Retinal pigment epithelial cell (primary cell): ENCODE data around the gene EOLA1.
"Not testable (repeated sequence)": the region's sequence is repeated elsewhere in the genome, so short reads cannot be mapped to it uniquely, and the experiment has no call there.

Source experiments
- DNase-seq: peaks from one replicate; pipeline ENCODE4 v3.0.0-alpha.2; 2010; ENCODE audit warnings: low read depth
- H3K4me3 ChIP-seq: 2 replicates; pipeline ENCODE4 v1.5.1; 2011; ENCODE audit warnings: mild to moderate bottlenecking, low read length, control low read depth, moderate library complexity
- TF ChIP-seq, protein P1 (sequence below): conservative IDR thresholded peaks from 2 replicates; pipeline ENCODE4 v1.5.1; 2011; ENCODE audit warnings: low read depth, low read length, control low read depth, inconsistent platforms

Gene EOLA1

DNA sequence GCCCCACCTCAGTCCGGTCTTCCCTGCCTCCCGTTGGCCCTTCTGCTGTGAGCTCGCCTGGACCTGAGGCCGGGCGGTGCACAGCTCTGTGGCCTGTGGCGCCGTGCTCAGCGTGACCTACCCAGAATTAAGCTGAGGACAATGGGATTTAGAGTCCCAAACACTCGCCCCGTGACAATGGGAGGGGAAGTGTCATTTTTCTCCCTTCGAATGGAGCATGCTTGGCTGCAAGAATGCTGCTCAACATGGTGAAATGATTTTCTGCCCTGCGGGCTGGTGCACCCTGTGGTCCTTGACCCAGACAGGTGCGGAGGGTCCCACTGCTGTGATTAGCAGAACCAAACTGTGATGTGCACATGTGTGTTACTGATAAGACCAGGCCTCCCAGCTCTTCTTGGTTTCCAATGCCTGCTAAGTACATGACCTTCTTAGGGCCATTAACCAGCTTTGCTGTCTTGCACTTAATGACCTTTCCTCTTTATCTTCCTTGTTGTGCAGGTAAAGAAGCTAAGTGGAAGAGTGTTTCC is 772 bp downstream of the EOLA1 start:
- H3K4me3 ChIP-seq = peak overlapping the region; percentile 75
- no peak for DNase-seq
- TF ChIP-seq, protein P1, sequence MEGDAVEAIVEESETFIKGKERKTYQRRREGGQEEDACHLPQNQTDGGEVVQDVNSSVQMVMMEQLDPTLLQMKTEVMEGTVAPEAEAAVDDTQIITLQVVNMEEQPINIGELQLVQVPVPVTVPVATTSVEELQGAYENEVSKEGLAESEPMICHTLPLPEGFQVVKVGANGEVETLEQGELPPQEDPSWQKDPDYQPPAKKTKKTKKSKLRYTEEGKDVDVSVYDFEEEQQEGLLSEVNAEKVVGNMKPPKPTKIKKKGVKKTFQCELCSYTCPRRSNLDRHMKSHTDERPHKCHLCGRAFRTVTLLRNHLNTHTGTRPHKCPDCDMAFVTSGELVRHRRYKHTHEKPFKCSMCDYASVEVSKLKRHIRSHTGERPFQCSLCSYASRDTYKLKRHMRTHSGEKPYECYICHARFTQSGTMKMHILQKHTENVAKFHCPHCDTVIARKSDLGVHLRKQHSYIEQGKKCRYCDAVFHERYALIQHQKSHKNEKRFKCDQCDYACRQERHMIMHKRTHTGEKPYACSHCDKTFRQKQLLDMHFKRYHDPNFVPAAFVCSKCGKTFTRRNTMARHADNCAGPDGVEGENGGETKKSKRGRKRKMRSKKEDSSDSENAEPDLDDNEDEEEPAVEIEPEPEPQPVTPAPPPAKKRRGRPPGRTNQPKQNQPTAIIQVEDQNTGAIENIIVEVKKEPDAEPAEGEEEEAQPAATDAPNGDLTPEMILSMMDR = no peak

DNA sequence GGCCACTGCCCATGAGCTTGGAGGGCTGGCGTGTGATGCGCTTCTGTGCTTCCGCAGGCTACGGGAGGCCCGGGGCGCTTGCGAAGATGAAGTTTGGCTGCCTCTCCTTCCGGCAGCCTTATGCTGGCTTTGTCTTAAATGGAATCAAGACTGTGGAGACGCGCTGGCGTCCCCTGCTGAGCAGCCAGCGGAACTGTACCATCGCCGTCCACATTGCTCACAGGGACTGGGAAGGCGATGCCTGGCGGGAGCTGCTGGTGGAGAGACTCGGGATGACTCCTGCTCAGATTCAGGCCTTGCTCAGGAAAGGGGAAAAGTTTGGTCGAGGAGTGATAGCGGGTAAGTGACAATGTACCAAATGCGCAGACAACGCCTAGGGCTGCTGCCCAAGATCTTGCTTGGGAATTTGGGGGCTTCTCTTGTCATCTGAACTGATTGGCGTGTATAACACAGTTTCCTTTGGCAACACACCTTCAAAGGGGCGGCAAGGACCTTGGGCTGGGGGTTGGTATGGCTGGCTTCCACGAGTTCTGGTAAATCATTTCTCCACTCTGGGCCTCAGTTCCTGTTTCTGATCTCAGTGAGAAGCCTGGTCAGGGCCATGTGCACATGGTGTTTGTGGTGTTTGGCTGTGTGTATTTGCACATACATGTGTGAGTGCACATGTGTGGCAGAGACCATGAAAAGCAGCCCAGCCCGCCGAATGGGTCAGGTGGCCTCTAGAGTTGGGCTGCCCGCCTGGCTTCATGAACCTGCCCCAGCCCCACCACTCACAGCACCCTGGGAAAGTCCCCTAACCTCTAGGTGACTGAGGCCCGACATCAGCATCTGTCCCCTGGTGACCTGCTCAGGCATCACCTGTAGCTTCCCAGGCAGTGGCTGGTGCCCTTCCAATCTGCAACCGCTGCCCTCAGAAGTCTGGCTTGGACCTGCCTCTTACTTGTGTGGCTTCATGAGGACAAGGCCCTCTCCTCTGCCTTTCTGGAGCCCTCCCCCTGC is 5.0 kb downstream of the EOLA1 start:
- DNase-seq, H3K4me3 ChIP-seq: not testable (repeated sequence)
- TF ChIP-seq, protein P1 = peak; percentile 16

DNA sequence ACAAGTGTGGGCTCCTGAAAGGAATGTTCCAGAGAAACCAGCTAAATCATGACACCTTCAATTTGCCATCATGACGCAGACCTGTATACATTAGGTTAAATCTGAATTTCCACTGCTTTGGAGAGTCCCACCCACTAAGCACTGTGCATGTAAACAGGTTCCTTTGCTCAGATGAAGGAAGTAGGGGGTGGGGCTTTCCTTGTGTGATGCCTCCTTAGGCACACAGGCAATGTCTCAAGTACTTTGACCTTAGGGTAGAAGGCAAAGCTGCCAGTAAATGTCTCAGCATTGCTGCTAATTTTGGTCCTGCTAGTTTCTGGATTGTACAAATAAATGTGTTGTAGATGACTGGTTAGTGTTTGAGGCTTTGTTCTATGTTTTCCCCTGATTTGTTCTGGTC is 6.2 kb downstream of the EOLA1 start:
- not testable (repeated sequence) for H3K4me3 ChIP-seq, DNase-seq

DNA sequence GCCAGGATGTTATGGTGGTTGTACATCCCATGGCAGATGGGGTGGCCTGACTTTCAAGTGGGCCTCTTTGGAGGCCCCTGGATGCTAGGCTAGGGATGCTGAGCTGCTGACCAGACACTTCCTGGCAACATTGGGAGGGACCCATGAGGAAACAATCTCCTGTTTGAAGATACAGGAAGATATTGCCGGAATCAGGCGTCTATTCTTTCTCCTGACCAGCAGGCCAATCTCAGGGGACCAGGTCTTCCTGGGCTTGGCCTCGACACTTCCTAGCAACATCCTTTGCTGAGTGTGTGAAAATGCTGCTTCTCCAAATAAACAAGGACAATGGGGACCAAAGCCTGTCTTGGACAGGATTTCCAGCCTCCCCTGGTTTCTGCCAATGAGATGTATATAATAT is 7.0 kb downstream of the EOLA1 start:
- not testable (repeated sequence) for DNase-seq, H3K4me3 ChIP-seq

DNA sequence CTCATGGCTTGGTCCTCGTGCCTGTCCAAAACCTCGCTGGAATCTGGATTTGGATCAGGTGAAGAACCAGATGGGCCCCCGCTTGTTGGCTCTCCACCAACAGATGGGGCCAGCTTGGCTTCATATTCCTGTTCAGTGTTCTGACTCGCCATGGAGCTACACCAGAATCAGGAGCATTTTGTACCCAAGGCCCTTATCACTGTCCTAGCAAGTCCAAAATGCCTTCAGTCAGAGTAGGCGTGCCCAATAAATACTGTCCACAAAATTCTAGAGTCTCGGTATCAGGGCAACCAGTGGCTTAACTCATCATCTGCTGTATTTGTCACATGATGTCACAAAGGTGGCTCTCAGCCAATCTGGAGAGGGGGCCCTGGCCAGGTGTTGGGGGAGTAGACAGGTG is 8.9 kb downstream of the EOLA1 start, which contains the start of gene HSFX3:
HSFX3 (minus strand) TSS at position 224 of the 400 bp plus-strand sequence; CDS start at position 152, 72 bp downstream.
- H3K4me3 ChIP-seq, DNase-seq: not testable (repeated sequence)

DNA sequence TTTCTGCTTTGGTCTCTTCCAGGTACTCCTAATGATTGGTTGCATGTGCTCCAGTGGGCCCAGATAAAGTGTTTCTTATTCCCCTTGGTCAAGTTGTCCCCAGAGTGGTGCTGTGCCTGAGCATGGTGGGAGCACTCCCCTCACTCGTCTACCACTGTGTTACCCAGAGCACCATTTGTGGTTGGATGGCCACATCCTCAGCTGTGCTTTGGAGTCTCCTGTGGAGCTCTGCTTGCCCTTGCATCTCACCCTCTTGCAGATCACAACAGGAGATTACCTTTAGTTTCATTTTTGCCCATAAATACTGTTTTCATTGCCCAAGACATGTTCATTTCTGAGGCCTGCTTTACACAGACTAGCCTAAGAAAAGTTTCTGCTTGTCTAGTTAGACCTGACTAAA is 9.6 kb downstream of the EOLA1 start:
- DNase-seq, H3K4me3 ChIP-seq: not testable (repeated sequence)

DNA sequence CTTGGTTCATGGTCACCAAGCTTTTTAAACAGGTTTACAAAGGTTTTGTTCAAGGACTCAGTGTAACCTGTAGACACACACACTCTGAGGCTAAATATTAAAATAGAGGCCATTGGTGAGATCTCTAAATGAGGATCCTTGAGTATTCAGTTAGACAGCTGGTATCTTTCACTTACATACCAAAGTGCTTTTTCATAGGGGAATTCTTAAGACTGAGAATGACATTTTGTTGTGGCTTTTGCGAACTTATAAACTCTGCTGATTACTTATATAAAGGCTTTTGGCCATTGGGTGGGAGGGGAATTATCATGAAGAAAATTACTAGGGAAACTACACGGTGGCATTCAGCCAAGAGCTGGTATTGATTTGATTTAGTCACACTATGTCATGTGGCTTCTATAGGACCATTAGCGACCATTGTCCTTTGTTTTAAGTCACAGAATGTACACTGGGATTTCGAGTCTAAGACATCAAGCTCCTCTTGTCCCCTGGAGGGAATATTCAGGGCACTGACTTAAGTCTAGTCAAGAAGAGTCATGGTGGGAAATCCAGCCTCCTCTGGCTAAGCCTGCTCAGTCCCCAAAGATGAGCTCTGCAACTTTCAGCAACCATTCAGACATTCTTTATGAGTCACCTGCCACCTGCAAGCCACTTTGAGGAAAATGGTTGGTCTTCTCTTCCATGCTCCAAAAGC is 10.6 kb downstream of the EOLA1 start:
- DNase-seq = not testable (repeated sequence)

DNA sequence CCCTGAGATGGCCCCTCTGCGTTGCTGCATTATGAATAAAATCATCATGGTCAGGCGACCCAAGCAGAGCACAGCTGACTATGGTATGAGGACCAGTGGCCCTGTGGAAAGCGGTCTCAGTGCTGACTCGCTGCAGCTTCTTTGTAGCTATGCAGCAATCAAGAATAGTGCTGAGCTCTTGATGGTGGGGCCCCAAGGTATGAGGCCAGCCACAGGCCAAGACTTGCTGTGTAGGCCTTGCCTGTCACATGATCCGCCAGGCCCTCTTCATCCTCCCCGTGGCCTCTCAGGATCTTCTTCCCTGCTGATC is 11.1 kb downstream of the EOLA1 start:
- H3K4me3 ChIP-seq, DNase-seq: not testable (repeated sequence)

More for the DNA sequence above, 10.6 kb downstream of the EOLA1 start:
- H3K4me3 ChIP-seq = not testable (repeated sequence)

DNA sequence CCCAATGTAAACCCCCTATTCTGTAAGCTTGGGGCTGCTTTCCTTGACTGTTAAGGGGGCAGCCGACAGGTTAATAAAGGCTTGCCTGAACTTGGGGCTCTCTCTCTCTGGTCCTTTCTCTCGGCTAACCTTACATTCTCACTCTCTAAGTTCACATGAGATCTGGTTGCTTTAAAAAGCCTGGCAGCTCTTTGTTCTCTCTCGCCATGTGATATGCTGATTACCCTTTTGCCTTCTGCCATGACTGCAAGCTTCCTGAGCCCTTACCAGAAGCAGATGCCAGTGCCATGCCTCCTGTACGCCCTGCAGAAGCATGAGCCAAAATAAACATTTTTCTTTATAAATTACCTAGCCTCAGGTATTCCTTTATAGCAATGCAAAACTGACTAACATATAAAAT is 14.4 kb downstream of the EOLA1 start:
- not testable (repeated sequence) for H3K4me3 ChIP-seq, DNase-seq

DNA sequence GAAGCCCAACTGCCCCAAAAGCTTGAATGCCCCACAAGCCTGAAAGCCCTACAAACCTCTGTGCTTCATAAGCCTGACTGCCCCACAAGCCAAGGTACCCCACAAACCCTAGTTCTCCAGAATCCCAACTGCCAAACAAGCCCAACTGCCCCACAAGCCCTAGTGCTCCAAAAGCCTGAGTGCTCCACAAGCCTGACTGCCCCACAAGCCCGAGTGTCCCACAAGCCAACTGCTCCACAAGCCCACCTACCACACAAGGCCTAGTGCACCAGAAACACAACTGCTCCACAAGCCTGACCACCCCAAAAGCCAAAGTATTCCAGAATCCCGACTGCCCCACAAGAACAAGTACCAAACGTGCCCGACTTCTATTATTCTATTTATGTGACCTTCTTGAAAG is 22.5 kb downstream of the EOLA1 start:
- TF ChIP-seq, protein P1 = no peak
- no peak overlapping the region for H3K4me3 ChIP-seq

More for the DNA sequence above, 22.5 kb downstream of the EOLA1 start:
- DNase-seq = no peak
